ENCODE data around the gene ACHE.
"Not testable (repeated sequence)": the region's sequence is repeated elsewhere in the genome, so short reads cannot be mapped to it uniquely, and the experiment has no call there.

The ACHE gene

GRCh38 chr7:100921039-100921438 is 25.4 kb upstream of the ACHE start:
- no peak for TF ChIP-seq YY1 (IDR thresholded peaks at IDR 0.05; ENCODE audit: insufficient read depth, insufficient read length)
- no peak for TF ChIP-seq ZNF274 (IDR thresholded peaks at IDR 0.05; ENCODE audit: low read depth, low read length)
- TF ChIP-seq SUZ12 (IDR thresholded peaks at IDR 0.05; ENCODE audit: extremely low read depth, insufficient read depth, insufficient read length): no peak
- Histone ChIP-seq H3K4me1 (ENCODE audit: insufficient read depth, insufficient read length) (no peaks in the 10 kb centered on the region), H3K9me3 (ENCODE audit: insufficient read depth, low read length) (peaks cover 8% of the 10 kb centered on the region; the same call in 1 of the 2 replicates), H3K4me3 (ENCODE audit: insufficient read length, low read depth) (no peak overlapping the region), H3K36me3 (ENCODE audit: insufficient read depth, insufficient read length, low read length) (no peaks in the 10 kb centered on the region), H3K27me3 (ENCODE audit: insufficient read depth, insufficient read length) (no peaks in the 10 kb centered on the region), H3K9ac (ENCODE audit: insufficient read length, low read depth) (no peak overlapping the region)
- DNase-seq (ENCODE audit: low read depth, low spot score): no peak

- H3K9me3 ChIP-seq (ENCODE audit: insufficient read depth, low read length); H3K4me3 ChIP-seq (ENCODE audit: insufficient read length, low read depth); DNase-seq (ENCODE audit: low read depth, low spot score); H3K4me1 ChIP-seq (ENCODE audit: insufficient read depth, insufficient read length); H3K27me3 ChIP-seq (ENCODE audit: insufficient read depth, insufficient read length); H3K36me3 ChIP-seq (ENCODE audit: insufficient read depth, insufficient read length, low read length); H3K9ac ChIP-seq (ENCODE audit: insufficient read length, low read depth): not testable (repeated sequence)
Measured at GRCh38 chr7:100919779-100920437, 24.2 kb upstream of the ACHE start.

- not testable (repeated sequence) for H3K9ac ChIP-seq (ENCODE audit: insufficient read length, low read depth); H3K36me3 ChIP-seq (ENCODE audit: insufficient read depth, insufficient read length, low read length); H3K4me1 ChIP-seq (ENCODE audit: insufficient read depth, insufficient read length); H3K9me3 ChIP-seq (ENCODE audit: insufficient read depth, low read length); DNase-seq (ENCODE audit: low read depth, low spot score); H3K4me3 ChIP-seq (ENCODE audit: insufficient read length, low read depth); H3K27me3 ChIP-seq (ENCODE audit: insufficient read depth, insufficient read length)
Measured at GRCh38 chr7:100919335-100919734, 23.6 kb upstream of the ACHE start.

- H3K9ac ChIP-seq (ENCODE audit: insufficient read length, low read depth): no peak overlapping the region
- TF ChIP-seq YY1 (IDR thresholded peaks at IDR 0.05; ENCODE audit: insufficient read depth, insufficient read length) (no peak), SUZ12 (IDR thresholded peaks at IDR 0.05; ENCODE audit: extremely low read depth, insufficient read depth, insufficient read length) (no peak), ZNF274 (IDR thresholded peaks at IDR 0.05; ENCODE audit: low read depth, low read length) (no peak)
- no peaks in the 10 kb centered on the region for H3K36me3 ChIP-seq (ENCODE audit: insufficient read depth, insufficient read length, low read length)
- no peak for DNase-seq (ENCODE audit: low read depth, low spot score)
- no peak overlapping the region for H3K4me3 ChIP-seq (ENCODE audit: insufficient read length, low read depth)
- H3K9me3 ChIP-seq (ENCODE audit: insufficient read depth, low read length): 0 out of 2 replicates have a peak, but pooled peaks cover under 1% of the 10 kb centered on the region
- H3K27me3 ChIP-seq (ENCODE audit: insufficient read depth, insufficient read length): no peaks in the 10 kb centered on the region
- H3K4me1 ChIP-seq (ENCODE audit: insufficient read depth, insufficient read length): no peaks in the 10 kb centered on the region
Measured at GRCh38 chr7:100914879-100915447, 19.3 kb upstream of the ACHE start.

- no peak for TF ChIP-seq ZNF274 (IDR thresholded peaks at IDR 0.05; ENCODE audit: low read depth, low read length)
- TF ChIP-seq SUZ12 (IDR thresholded peaks at IDR 0.05; ENCODE audit: extremely low read depth, insufficient read depth, insufficient read length): no peak
- TF ChIP-seq YY1 (IDR thresholded peaks at IDR 0.05; ENCODE audit: insufficient read depth, insufficient read length): no peak
- Histone ChIP-seq H3K27me3 (ENCODE audit: insufficient read depth, insufficient read length) (no peaks in the 10 kb centered on the region), H3K36me3 (ENCODE audit: insufficient read depth, insufficient read length, low read length) (no peaks in the 10 kb centered on the region), H3K9ac (ENCODE audit: insufficient read length, low read depth) (no peak overlapping the region), H3K4me3 (ENCODE audit: insufficient read length, low read depth) (no peak overlapping the region), H3K4me1 (ENCODE audit: insufficient read depth, insufficient read length) (no peaks in the 10 kb centered on the region), H3K9me3 (ENCODE audit: insufficient read depth, low read length) (no peaks in the 10 kb centered on the region)
- no peak for DNase-seq (ENCODE audit: low read depth, low spot score)
Measured at GRCh38 chr7:100914208-100914878, 18.7 kb upstream of the ACHE start.

GRCh38 chr7:100911484-100911883 is 15.8 kb upstream of the ACHE start:
- H3K9ac ChIP-seq (ENCODE audit: insufficient read length, low read depth): no peak overlapping the region
- TF ChIP-seq YY1 (IDR thresholded peaks at IDR 0.05; ENCODE audit: insufficient read depth, insufficient read length): no peak
- TF ChIP-seq ZNF274 (IDR thresholded peaks at IDR 0.05; ENCODE audit: low read depth, low read length): no peak
- TF ChIP-seq SUZ12 (IDR thresholded peaks at IDR 0.05; ENCODE audit: extremely low read depth, insufficient read depth, insufficient read length): no peak

GRCh38 chr7:100910443-100910842 is 14.8 kb upstream of the ACHE start:
- H3K36me3 ChIP-seq (ENCODE audit: insufficient read depth, insufficient read length, low read length); H3K9me3 ChIP-seq (ENCODE audit: insufficient read depth, low read length); H3K4me1 ChIP-seq (ENCODE audit: insufficient read depth, insufficient read length); DNase-seq (ENCODE audit: low read depth, low spot score); H3K9ac ChIP-seq (ENCODE audit: insufficient read length, low read depth); H3K27me3 ChIP-seq (ENCODE audit: insufficient read depth, insufficient read length); H3K4me3 ChIP-seq (ENCODE audit: insufficient read length, low read depth): not testable (repeated sequence)

More at GRCh38 chr7:100911484-100911883, 15.8 kb upstream of the ACHE start:
- Histone ChIP-seq H3K9me3 (ENCODE audit: insufficient read depth, low read length) (no peaks in the 10 kb centered on the region), H3K4me3 (ENCODE audit: insufficient read length, low read depth) (no peak overlapping the region), H3K27me3 (ENCODE audit: insufficient read depth, insufficient read length) (no peaks in the 10 kb centered on the region), H3K4me1 (ENCODE audit: insufficient read depth, insufficient read length) (no peaks in the 10 kb centered on the region), H3K36me3 (ENCODE audit: insufficient read depth, insufficient read length, low read length) (no peaks in the 10 kb centered on the region)
- no peak for DNase-seq (ENCODE audit: low read depth, low spot score)

Measured in NT2/D1 (cell line).